Measurements from ENCODE around the gene COBLL1.

The COBLL1 gene

DNA sequence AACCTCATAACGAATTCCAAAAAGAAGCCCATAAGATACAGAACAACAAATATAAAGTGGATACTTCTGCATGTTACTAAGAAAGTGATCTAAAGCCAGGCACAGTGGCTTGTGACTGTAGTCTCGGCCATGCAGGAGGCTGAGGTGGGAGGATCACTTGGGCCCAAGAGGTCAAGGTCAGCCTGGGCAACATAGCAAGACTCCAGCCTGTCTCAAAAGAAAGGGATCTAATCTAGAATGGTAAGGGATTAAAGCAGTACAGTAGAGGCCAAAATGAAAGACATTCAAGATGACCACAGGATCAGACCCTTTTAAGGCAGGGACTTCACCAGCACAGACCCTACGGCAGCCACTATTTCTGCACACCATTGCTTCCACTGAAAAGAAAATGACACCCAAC is 3.8 kb downstream of the COBLL1 start:
- Histone ChIP-seq H3K9me3 (ENCODE audit: control insufficient read depth, insufficient read depth, low read depth, low read length) (no peaks in the 10 kb centered on the region), H3K4me1 (ENCODE audit: control insufficient read depth, insufficient read depth, low read length) (no peaks in the 10 kb centered on the region; the same call in 1 of the 2 replicates)

DNA sequence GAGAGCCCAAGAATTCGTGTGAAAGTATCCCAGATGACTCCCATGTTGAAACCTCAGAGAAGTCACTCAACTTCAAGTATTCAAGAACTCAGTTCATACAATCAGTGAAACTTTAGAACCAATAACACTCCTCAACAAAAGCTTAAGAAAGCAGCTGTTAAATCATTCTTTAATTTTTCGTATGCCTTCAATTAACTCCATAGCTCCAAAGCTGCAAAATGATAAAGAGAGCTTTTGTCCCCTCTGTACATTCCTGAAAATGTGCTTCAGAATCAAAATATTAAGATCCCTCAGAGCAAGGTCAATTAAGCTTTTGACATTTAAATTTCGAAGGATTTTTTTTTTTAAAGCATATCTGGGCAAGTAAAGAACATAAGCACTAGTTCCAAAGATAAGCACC is 4.7 kb downstream of the COBLL1 start:
- Histone ChIP-seq H3K9ac (ENCODE audit: low read length) (no peak overlapping the region), H3K4me1 (ENCODE audit: control insufficient read depth, insufficient read depth, low read length) (no peaks in the 10 kb centered on the region; the same call in 1 of the 2 replicates), H3K36me3 (ENCODE audit: control insufficient read depth, insufficient read depth, low read length) (no peaks in the 10 kb centered on the region), H3K27me3 (ENCODE audit: control insufficient read depth, insufficient read depth, low read length) (peaks cover 19% of the 10 kb centered on the region), H3K27ac (ENCODE audit: low read depth, low read length) (no peak overlapping the region), H3K4me3 (ENCODE audit: low read depth, low read length) (no peak overlapping the region), H3K9me3 (ENCODE audit: control insufficient read depth, insufficient read depth, low read depth, low read length) (no peaks in the 10 kb centered on the region)

More for the DNA sequence above, 3.8 kb downstream of the COBLL1 start:
- no peaks in the 10 kb centered on the region for H3K36me3 ChIP-seq (ENCODE audit: control insufficient read depth, insufficient read depth, low read length)
- H3K27ac ChIP-seq (ENCODE audit: low read depth, low read length) = no peak overlapping the region
- H3K4me3 ChIP-seq (ENCODE audit: low read depth, low read length) = no peak overlapping the region
- H3K9ac ChIP-seq (ENCODE audit: low read length) = no peak overlapping the region
- H3K27me3 ChIP-seq (ENCODE audit: control insufficient read depth, insufficient read depth, low read length) = peaks cover 19% of the 10 kb centered on the region

DNA sequence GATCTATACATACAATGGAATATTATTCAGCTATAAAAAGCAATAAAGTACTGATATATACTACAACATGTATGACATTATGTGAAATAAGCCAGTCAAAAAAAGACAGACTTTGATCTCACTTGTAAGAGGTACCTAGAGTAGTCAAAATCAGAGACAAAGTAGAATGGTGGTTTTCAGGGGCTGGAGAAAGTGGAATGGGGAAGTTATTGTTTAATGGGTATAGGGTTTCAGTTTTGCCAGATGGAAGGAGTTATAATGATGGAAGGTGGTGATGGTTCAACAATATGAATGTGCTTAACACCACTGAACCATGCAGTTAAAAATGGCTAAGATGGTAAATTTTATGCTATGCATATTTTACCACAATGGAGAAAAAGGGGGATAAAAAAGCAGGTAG is 6.3 kb downstream of the COBLL1 start:
- H3K9me3 ChIP-seq (ENCODE audit: control insufficient read depth, insufficient read depth, low read depth, low read length) = no peaks in the 10 kb centered on the region
- H3K4me1 ChIP-seq (ENCODE audit: control insufficient read depth, insufficient read depth, low read length) = no peaks in the 10 kb centered on the region; the same call in 1 of the 2 replicates
- no peak overlapping the region for H3K27ac ChIP-seq (ENCODE audit: low read depth, low read length)

DNA sequence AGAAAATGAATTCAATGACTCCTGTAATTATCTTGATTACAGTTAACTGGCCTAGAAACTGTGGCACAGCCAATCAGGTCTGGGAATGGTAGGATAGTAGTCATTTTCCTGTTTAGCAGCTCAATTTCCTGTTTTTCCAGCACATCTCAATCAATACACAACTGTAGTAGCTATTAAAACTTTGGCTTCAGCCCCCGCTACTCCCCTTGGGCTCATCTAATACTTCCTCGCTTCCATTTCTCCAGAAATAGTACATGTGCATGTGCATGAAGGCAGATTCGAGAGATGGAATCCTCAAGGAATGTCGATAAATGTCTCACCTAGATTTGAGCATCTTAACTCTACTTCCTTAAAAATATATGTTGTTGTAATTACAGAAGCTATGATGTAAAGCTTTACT is 9.7 kb downstream of the COBLL1 start:
- Histone ChIP-seq H3K36me3 (ENCODE audit: control insufficient read depth, insufficient read depth, low read length) (no peaks in the 10 kb centered on the region), H3K9ac (ENCODE audit: low read length) (no peak overlapping the region), H3K27ac (ENCODE audit: low read depth, low read length) (no peak overlapping the region), H3K9me3 (ENCODE audit: control insufficient read depth, insufficient read depth, low read depth, low read length) (no peaks in the 10 kb centered on the region), H3K27me3 (ENCODE audit: control insufficient read depth, insufficient read depth, low read length) (no peaks in the 10 kb centered on the region), H3K4me1 (ENCODE audit: control insufficient read depth, insufficient read depth, low read length) (peaks cover 2% of the 10 kb centered on the region; the same call in 1 of the 2 replicates), H3K4me3 (ENCODE audit: low read depth, low read length) (no peak overlapping the region)

More for the DNA sequence above, 6.3 kb downstream of the COBLL1 start:
- H3K36me3 ChIP-seq (ENCODE audit: control insufficient read depth, insufficient read depth, low read length) = no peaks in the 10 kb centered on the region
- H3K27me3 ChIP-seq (ENCODE audit: control insufficient read depth, insufficient read depth, low read length) = peaks cover 12% of the 10 kb centered on the region
- H3K9ac ChIP-seq (ENCODE audit: low read length) = no peak overlapping the region
- no peak overlapping the region for H3K4me3 ChIP-seq (ENCODE audit: low read depth, low read length)

DNA sequence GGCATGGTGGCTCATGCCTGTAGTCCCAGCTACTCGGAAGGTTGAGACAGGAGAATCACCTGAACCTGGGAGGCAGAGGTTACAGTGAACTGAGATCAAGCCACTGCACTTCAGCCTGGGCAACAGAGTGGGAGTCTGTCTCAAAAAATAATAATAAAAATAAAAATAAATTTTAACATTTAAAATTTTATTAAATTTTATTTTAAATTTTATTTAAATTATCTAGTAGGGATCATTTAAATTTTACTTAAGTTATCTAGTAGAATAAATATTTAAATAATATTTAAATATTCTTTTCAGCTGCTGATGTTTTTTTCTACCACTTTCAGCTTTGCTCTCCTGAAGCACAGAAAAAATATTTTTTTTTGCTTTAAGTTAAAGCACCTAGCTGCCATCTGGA is 10.4 kb downstream of the COBLL1 start:
- Histone ChIP-seq H3K4me3 (ENCODE audit: low read depth, low read length) (no peak overlapping the region), H3K9ac (ENCODE audit: low read length) (no peak overlapping the region), H3K27me3 (ENCODE audit: control insufficient read depth, insufficient read depth, low read length) (no peaks in the 10 kb centered on the region), H3K9me3 (ENCODE audit: control insufficient read depth, insufficient read depth, low read depth, low read length) (no peaks in the 10 kb centered on the region), H3K4me1 (ENCODE audit: control insufficient read depth, insufficient read depth, low read length) (peaks cover 2% of the 10 kb centered on the region; the same call in 1 of the 2 replicates), H3K27ac (ENCODE audit: low read depth, low read length) (no peak overlapping the region), H3K36me3 (ENCODE audit: control insufficient read depth, insufficient read depth, low read length) (no peaks in the 10 kb centered on the region)

DNA sequence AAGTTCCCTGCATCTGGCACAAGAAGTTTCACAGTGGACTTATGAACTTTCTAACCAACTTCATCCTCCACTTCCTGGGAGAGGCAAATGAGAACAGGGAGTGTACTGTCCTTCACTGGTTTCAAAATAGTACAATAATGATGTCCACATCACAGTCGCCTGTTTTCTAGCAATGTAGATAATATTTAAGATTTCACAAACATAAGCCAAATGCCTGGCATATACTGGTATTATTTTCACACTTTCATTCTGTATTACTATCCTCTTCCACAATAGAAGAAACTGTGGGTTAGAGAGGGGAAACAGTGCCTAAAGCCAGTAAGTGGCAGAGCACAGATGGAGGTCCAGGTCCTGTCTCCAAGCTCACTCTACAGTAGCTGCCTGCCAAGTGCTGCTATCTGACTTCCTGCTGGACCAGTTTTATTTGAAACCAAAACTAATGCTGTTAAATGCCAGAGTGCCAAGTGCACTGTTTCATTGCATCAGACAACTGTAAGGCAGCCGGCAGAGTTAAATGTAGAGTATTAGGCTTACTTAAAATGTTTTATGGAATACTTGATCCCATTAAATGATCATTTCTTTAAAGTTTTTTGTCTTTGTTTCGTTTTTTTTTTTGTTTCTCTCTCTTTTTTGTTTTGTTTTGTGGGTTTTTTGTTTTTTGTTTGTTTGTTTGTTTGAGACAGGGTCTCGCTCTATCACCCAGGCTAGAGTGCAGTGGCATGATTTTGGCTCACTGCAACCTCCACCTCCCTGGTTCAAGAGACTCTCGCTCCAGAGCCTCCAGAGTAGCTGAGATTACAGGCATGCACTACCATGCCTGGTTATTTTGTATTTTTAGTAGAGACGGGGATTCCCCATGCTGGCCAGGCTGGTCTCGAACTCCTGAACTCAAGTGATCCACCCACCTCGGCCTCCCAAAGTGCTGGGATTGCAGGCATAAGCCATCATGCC is 15.1 kb downstream of the COBLL1 start:
- Histone ChIP-seq H3K27ac (ENCODE audit: low read depth, low read length) (no peak overlapping the region), H3K9me3 (ENCODE audit: control insufficient read depth, insufficient read depth, low read depth, low read length) (no peaks in the 10 kb centered on the region), H3K4me3 (ENCODE audit: low read depth, low read length) (no peak overlapping the region), H3K4me1 (ENCODE audit: control insufficient read depth, insufficient read depth, low read length) (peaks cover 2% of the 10 kb centered on the region; the same call in 1 of the 2 replicates), H3K36me3 (ENCODE audit: control insufficient read depth, insufficient read depth, low read length) (no peaks in the 10 kb centered on the region), H3K9ac (ENCODE audit: low read length) (no peak overlapping the region), H3K27me3 (ENCODE audit: control insufficient read depth, insufficient read depth, low read length) (no peaks in the 10 kb centered on the region)

DNA sequence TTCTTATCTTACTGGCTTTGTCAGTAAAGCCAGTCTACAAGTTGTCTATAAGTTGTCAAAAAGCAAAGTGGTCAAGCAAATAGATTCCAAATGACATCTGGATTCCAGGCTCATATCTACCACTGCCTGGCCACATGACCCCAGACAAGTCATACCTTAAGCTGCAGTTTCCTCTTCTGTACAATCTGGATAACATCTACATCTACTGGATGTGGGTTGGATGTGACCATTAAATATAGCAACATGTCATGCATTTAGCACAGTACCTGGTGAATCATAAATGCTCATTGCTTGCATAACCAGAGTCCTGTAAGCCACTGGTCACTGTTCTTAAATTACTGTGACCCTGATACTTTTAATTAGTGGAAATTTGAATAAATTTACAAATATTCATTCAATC is 16.8 kb downstream of the COBLL1 start:
- no peaks in the 10 kb centered on the region for H3K36me3 ChIP-seq (ENCODE audit: control insufficient read depth, insufficient read depth, low read length)

DNA sequence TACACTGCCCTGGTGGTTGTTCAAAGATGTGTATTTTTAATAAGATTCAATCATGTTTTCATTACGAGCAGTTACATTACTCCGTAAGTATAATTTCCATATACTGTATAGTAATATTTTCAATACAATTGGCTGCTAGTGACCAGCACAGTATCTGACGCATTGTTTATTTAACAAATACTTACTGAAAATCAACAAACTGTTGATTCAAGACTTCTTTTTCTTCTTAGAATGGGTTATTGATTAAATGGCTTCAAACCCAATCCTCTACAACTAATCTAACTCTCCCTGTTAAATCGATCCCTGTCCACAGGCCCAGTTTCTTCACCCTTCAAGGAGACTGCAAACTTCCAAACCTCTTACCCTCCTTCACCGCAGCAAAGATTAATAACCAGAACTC is 18.5 kb downstream of the COBLL1 start:
- H3K27ac ChIP-seq (ENCODE audit: low read depth, low read length) = no peak overlapping the region
- no peak overlapping the region for H3K4me3 ChIP-seq (ENCODE audit: low read depth, low read length)
- H3K4me1 ChIP-seq (ENCODE audit: control insufficient read depth, insufficient read depth, low read length) = no peaks in the 10 kb centered on the region
- H3K9me3 ChIP-seq (ENCODE audit: control insufficient read depth, insufficient read depth, low read depth, low read length) = no peaks in the 10 kb centered on the region
- H3K27me3 ChIP-seq (ENCODE audit: control insufficient read depth, insufficient read depth, low read length) = no peaks in the 10 kb centered on the region
- H3K9ac ChIP-seq (ENCODE audit: low read length) = no peak overlapping the region
- H3K36me3 ChIP-seq (ENCODE audit: control insufficient read depth, insufficient read depth, low read length) = no peaks in the 10 kb centered on the region

More for the DNA sequence above, 16.8 kb downstream of the COBLL1 start:
- H3K27ac ChIP-seq (ENCODE audit: low read depth, low read length) = no peak overlapping the region
- no peaks in the 10 kb centered on the region for H3K9me3 ChIP-seq (ENCODE audit: control insufficient read depth, insufficient read depth, low read depth, low read length)
- H3K9ac ChIP-seq (ENCODE audit: low read length) = no peak overlapping the region
- no peak overlapping the region for H3K4me3 ChIP-seq (ENCODE audit: low read depth, low read length)
- peaks cover 2% of the 10 kb centered on the region; the same call in 1 of the 2 replicates for H3K4me1 ChIP-seq (ENCODE audit: control insufficient read depth, insufficient read depth, low read length)
- no peaks in the 10 kb centered on the region for H3K27me3 ChIP-seq (ENCODE audit: control insufficient read depth, insufficient read depth, low read length)

DNA sequence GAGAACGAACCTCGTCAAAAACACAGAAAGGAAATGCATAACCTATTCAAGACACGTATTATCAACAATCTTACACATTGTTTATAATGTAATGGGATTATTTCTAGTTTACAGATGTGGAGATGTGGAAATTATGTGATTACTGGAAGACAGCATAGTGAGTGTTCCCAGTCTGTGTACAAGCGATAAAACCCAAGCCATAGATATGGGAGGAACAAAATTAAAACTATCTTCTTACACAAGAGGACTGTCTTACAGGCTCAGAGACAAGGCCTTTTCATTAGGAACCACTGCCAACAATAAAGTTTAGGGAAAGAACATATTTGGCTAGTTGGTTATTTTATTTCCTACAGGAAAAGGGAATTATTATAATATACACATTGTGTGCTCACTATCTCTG is 20.3 kb downstream of the COBLL1 start:
- Histone ChIP-seq H3K27me3 (ENCODE audit: control insufficient read depth, insufficient read depth, low read length) (no peaks in the 10 kb centered on the region), H3K9me3 (ENCODE audit: control insufficient read depth, insufficient read depth, low read depth, low read length) (no peaks in the 10 kb centered on the region), H3K4me3 (ENCODE audit: low read depth, low read length) (no peak overlapping the region), H3K36me3 (ENCODE audit: control insufficient read depth, insufficient read depth, low read length) (no peaks in the 10 kb centered on the region), H3K9ac (ENCODE audit: low read length) (no peak overlapping the region), H3K4me1 (ENCODE audit: control insufficient read depth, insufficient read depth, low read length) (no peaks in the 10 kb centered on the region), H3K27ac (ENCODE audit: low read depth, low read length) (no peak overlapping the region)

DNA sequence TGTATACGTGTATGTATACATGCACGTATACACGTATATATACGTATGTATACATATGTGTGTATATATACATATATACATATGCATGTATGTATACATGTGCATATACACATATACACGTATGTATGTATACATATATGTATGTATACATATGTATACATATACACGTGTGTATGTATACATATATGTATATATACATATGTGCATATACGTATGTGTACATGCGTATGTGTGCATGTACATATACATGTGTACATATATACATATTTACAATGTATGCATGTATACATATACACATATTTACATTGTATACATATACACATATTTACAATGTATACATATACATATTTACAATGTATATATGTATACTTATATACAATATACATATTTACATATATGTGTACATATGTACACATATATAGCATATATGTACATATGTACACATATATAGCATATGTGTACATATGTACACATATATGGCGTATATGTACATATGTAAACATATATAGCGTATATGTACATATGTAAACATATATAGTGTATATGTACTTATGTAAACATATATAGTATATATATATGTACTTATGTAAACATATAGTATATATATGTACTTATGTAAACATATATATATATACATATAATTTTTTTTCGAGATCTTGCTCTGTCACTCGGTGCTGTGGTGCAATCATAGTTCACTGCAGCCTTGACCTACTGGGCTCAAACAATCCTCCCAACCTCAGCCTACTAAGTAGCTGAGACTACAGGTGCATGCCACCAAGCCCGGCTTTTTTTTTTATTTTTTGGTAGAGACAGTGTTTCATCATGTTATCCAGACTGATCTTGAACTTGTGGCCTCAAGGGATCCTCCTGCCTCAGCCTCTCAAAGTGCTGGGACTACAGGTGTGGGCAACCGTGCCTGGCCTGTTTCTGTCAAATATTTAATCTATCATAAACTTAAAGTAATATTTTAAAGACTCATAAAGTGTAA is 23.2 kb downstream of the COBLL1 start:
- no peaks in the 10 kb centered on the region for H3K27me3 ChIP-seq (ENCODE audit: control insufficient read depth, insufficient read depth, low read length)
- H3K4me3 ChIP-seq (ENCODE audit: low read depth, low read length) = no peak overlapping the region
- H3K4me1 ChIP-seq (ENCODE audit: control insufficient read depth, insufficient read depth, low read length) = no peaks in the 10 kb centered on the region
- no peak overlapping the region for H3K27ac ChIP-seq (ENCODE audit: low read depth, low read length)
- H3K36me3 ChIP-seq (ENCODE audit: control insufficient read depth, insufficient read depth, low read length) = no peaks in the 10 kb centered on the region
- H3K9ac ChIP-seq (ENCODE audit: low read length) = no peak overlapping the region
- no peaks in the 10 kb centered on the region for H3K9me3 ChIP-seq (ENCODE audit: control insufficient read depth, insufficient read depth, low read depth, low read length)
